Left kidney (tissue), 2 donors: ENCODE measurements around the gene C4B. TPM values are rescaled to one million over a fixed set of nuclear protein-coding genes. Genes with fewer than 3 reads are reported as not detected.
A peak's percentile ranks its signal among the peaks of the same experiment; 100 is the strongest.
"Not testable (repeated sequence)": the region's sequence is repeated elsewhere in the genome, so short reads cannot be mapped to it uniquely, and the experiment has no call there.

ENCODE experiments used
- DNase-seq: peaks from one replicate; pipeline ENCODE4 v3.0.0-alpha.2; 2013
- polyA plus RNA-seq: library from polyadenylated mRNA; unstranded; fragments of 120-200 nt; gene quantifications from one replicate; pipeline ENCODE4 v1.2.1, GENCODE V29; 2013; ENCODE audit not compliant: insufficient read length

Gene C4B
- polyA plus RNA-seq, 1 donor = 22.3 TPM

DNA sequence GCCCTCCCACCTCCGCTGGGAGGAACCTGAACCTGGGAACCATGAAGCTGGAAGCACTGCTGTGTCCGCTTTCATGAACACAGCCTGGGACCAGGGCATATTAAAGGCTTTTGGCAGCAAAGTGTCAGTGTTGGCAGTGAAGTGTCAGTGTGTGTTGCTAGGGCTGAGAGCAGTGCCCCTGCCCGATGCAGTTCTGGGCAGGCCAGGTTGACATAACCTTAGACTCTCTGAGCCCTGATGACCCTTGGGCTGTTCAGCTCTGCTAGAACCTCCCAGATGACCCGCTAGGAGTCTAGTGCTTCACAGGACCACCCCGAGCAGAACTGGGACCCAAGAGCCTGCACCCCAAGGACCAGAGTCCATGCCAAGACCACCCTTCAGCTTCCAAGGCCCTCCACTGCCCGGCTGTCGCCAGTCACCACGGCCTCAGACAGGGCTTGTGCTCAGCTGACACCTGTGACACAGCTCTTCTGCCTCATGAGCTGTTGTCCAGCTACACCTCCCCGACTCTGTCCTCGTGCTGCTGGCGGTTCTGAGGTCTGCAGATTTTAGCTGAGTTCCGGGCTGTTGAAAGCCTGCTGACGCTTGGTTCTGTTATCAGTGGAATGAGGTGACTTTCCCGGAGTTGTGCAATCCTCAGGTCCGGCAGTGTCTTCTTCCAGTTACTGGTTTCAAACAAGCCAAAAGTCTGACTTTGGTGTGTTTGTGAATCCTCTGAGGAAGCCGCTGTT is 20.9 kb downstream of the C4B start:
- DNase-seq = not testable (repeated sequence)

DNA sequence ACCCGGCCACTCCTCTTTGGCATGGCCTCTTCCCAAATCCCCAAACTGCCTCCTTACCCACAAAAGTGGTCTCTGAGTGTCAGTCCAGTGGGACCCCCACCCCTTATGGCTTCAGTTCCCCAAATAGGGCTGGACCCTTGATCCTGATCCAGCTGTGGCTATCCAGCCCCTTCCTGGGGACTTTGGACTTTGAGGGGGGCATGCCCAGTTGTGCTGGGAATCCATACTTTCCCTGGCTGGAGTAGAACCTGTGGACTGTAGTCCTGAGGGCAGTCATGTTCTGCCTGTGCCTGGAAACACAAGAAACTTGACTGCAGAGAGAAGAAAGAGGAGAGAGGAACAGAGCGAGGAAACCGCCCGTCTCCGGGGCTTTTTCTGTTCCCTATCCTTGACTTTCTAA is 22.5 kb downstream of the C4B start:
- DNase-seq = not testable (repeated sequence)

DNA sequence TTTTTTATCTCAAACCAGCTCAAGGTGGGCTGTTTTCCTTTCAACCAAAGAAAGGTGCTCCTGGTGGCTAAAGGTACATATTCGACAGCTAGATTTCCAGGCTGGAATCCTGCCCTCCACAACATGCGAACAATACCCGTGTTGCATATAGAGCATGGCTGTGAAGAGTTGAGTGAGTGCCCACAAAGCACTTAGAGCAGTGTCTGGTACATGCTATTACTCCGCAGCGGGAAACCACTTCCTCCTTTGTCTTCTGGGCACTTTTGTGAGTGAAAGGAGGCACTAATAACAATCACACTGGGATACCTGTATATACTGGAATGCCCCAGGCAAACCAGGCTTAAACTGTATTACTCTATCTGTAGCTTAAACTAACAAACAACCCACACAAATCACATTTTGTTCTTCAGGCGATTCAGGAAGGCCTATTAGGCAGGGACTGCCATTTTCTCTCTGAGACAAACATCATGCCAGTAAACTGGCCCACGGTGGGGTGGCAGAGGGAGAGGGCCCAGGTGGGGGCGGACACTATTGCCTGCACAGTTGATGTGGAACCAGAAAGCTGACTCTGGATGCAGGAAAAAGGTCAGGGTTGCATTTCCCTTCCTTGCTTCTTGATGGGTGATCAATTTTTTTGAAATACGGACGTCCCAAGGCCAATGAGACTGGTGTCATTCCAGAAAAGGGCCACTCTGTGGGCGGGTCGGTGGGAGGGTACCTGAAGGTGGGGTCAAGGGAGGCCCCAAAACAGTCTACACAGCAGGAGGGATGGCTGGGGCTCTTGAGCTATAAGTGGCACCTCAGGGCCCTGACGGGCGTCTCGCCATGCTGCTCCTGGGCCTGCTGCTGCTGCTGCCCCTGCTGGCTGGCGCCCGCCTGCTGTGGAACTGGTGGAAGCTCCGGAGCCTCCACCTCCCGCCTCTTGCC is 23.3 kb downstream of the C4B start, which contains the start of gene CYP21A2:
TSS of gene CYP21A2 (plus strand) at position 818 of the 927 bp plus-strand sequence. CDS start at position 826, 8 bp downstream.
- not testable (repeated sequence) for DNase-seq

DNA sequence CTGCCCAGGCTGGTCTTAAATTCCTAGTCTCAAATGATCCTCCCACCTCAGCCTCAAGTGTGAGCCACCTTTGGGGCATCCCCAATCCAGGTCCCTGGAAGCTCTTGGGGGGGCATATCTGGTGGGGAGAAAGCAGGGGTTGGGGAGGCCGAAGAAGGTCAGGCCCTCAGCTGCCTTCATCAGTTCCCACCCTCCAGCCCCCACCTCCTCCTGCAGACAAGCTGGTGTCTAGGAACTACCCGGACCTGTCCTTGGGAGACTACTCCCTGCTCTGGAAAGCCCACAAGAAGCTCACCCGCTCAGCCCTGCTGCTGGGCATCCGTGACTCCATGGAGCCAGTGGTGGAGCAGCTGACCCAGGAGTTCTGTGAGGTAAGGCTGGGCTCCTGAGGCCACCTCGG is 24.3 kb downstream of the C4B start:
- not testable (repeated sequence) for DNase-seq

DNA sequence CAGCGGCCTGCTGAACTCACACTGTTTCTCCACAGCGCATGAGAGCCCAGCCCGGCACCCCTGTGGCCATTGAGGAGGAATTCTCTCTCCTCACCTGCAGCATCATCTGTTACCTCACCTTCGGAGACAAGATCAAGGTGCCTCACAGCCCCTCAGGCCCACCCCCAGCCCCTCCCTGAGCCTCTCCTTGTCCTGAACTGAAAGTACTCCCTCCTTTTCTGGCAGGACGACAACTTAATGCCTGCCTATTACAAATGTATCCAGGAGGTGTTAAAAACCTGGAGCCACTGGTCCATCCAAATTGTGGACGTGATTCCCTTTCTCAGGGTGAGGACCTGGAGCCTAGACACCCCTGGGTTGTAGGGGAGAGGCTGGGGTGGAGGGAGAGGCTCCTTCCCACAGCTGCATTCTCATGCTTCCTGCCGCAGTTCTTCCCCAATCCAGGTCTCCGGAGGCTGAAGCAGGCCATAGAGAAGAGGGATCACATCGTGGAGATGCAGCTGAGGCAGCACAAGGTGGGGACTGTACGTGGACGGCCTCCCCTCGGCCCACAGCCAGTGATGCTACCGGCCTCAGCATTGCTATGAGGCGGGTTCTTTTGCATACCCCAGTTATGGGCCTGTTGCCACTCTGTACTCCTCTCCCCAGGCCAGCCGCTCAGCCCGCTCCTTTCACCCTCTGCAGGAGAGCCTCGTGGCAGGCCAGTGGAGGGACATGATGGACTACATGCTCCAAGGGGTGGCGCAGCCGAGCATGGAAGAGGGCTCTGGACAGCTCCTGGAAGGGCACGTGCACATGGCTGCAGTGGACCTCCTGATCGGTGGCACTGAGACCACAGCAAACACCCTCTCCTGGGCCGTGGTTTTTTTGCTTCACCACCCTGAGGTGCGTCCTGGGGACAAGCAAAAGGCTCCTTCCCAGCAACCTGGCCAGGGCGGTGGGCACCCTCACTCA is 25.0 kb downstream of the C4B start:
- not testable (repeated sequence) for DNase-seq

DNA sequence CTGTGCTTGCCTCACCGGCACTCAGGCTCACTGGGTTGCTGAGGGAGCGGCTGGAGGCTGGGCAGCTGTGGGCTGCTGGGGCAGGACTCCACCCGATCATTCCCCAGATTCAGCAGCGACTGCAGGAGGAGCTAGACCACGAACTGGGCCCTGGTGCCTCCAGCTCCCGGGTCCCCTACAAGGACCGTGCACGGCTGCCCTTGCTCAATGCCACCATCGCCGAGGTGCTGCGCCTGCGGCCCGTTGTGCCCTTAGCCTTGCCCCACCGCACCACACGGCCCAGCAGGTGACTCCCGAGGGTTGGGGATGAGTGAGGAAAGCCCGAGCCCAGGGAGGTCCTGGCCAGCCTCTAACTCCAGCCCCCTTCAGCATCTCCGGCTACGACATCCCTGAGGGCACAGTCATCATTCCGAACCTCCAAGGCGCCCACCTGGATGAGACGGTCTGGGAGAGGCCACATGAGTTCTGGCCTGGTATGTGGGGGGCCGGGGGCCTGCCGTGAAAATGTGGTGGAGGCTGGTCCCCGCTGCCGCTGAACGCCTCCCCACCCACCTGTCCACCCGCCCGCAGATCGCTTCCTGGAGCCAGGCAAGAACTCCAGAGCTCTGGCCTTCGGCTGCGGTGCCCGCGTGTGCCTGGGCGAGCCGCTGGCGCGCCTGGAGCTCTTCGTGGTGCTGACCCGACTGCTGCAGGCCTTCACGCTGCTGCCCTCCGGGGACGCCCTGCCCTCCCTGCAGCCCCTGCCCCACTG is 25.9 kb downstream of the C4B start:
- DNase-seq = not testable (repeated sequence)

DNA sequence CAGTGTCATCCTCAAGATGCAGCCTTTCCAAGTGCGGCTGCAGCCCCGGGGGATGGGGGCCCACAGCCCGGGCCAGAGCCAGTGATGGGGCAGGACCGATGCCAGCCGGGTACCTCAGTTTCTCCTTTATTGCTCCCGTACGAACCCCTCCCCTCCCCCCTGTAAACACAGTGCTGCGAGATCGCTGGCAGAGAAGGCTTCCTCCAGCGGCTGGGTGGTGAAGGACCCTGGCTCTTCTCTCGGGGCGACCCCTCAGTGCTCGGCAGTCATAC is 26.4 kb downstream of the C4B start:
- DNase-seq = not testable (repeated sequence)

DNA sequence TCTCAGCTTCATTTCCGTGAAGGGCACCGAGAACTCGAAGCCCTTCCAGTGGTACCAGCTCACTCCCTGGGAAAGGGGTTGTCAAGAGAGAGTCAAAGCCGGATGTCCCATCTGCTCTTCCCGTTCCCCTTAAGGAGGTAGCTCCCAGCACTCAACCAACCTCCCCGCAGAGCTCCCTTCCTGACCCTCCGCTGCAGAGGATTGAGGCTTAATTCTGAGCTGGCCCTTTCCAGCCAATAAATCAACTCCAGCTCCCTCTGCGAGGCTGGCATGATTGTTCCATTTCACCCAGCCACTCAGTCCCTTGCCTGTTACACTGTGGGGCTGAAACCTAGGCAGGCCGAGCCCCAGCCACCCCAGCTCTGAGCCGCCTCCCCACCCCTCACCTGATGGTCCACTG is 26.8 kb downstream of the C4B start:
- DNase-seq = not testable (repeated sequence)

DNA sequence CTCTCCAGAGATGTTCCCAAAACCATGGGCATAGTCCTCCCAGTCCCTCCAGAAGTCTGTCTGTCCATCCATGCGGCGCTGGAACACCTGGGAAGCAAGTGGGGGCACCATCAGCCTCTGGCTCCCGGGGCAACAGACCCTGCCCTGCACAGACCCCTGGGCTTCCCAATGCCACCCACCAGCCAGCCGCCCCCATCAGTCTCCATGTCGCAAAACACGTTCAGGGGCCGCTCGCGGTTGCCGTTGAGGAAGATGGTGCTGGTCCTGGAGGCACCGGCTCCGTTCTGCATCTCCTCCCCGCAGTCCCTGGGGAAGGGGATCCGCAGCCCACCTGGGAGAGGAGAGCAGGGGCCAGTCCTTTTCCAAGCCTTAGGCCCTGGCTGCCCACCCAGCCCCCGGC is 27.7 kb downstream of the C4B start:
- not testable (repeated sequence) for DNase-seq

DNA sequence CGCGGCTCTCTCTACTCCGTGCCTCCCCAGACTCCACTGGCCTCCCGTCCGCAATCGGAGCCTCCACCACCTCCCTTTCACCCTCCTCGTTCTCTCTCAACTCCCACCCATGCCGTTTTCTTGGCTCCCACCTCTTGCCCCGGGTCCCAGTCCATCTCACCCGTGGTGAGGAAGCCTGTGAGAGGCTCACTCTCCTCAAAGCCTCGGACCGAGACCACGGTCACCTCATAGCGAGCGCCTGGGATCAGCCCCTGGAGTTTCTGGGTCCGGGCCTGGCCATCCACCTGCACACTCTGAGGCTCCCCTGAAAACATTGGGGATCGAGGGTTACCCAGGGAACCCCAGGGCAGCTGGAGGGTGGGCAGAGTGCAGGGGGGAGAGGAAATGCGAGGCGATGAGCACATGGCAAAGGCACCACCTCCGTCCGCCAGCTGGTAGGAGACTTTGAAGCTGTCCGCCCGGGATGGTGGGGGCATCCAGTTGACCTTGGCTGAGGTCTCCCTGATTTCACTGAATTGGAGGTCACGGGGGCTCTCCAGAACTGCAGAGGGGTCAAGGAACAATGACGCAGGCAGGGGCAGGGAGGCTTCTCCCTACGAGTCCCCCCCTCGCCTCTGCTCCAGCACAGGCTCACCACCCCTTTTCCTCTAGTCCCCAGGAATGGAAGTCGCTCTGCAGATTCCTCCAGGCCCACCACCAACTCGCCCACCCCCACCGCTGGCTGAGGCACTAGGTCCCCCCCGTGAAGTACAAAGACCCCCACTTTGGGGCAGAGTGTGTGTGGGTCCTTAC is 29.2 kb downstream of the C4B start:
- not testable (repeated sequence) for DNase-seq

DNA sequence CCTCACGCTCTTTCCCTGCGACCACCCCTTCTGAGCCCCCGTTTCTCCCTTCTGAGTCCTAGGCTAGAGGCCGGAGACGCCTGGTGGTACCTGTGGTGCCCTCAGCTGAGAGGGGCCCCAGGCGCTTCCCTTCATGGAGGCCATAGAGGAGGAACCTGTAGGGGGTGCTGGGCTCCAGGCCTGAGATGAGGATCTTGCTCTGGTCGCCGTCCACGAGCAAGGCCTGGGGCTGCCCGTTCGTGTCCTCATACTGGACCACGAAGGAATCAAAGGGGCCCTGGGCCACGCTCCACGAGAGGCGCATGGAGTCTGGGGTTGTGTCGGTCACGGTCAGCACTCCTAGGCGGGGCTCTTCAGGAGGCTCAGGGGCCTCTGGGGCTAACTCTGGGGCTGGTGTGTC is 30.3 kb downstream of the C4B start:
- DNase-seq = not testable (repeated sequence)

DNA sequence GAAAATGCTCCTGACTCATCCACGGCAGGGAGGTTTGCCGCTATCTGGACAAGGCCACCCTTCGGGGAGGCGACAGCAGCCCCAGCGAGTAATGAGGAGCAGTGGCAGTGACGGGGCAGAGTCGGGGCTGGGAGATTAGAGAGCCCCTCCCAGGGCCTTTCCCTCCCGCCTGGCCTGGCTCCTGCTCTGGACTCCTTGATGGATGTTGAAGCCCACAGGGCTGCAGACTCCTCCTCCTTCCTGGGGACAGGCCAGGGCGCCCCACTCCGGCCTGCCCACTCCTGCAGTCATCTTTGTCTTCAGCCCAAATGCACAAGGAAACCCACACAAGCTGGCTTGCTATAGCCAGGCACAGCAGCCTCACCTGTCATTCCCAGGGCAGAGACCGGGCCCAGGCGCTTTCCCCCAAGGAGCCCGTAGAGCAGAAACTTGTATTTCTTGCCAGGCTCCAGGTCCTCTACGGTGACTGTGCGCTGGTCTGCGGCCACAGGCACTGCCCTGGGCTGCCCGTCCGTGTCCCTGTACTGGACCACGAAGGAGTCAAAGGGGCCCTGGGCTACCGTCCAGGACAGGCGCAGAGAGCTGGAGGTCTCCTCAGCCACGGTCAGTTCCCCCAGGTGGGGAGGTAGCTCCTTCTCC is 31.3 kb downstream of the C4B start:
- no peak for DNase-seq

DNA sequence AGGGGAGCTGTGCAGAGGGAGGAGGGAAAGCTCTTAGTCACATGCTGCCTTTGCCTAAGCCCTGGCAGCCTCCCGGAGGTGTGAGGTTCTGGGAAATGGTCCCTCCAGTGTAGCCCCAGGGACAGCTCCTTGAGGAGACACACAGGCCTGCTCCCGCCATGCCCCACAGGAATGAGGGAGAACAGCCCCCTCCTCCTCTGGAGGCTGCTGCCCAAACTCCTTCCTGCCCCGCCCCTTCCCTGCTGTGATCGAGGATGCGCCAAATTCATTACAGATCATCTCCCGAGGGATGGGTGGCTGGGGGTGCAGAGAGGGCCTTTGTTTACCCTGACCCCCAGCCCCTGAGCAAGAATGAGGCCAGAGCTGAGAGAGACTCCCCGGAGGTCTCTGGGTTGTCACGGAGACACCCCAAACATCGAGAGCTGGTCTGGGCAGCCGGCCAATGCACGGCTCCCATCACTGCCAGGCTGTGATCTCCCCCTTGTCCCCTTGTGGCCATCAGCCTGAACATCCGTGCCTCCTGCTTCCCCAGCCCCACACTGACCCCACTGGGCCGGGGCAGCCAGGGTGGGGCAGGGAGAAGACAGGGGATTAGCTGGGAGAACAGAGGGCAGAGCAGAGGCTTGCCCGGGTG is 32.0 kb downstream of the C4B start:
- no peak for DNase-seq

DNA sequence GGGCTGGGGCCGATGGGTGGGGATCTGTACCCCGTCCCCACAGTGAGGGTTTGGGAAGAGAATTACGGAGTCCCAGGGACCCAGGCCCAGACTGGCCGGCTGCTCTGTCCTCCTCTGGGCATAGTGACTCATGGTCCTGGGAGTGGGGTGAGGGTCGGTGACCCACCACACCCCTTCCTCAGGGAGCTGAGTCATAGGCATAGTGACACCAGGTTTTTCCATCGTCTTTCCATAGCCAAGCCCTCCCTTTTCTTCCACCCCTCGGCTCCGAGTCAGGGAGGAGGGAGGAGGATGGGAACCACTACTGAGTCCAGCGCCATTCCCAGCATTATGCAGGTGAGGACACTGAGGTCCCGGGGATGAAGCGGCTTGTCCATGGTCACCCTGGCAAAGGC is 32.5 kb downstream of the C4B start:
- DNase-seq = no peak

DNA sequence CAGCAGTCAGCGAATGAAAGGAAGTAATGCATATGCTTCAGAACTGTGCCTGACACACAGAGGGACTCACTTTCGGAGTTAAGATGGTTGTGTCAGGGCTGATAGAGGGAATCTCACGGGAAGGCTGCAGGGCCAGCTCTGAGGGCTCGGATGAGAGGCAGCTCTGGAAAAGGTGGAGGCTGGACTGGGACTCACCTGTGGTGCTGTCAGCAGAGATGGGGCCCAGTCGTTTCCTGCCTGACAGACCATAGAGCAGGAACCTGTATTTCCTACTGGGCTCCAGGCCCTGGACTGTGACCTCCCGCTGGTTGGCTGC is 32.9 kb downstream of the C4B start:
- DNase-seq = no peak

DNA sequence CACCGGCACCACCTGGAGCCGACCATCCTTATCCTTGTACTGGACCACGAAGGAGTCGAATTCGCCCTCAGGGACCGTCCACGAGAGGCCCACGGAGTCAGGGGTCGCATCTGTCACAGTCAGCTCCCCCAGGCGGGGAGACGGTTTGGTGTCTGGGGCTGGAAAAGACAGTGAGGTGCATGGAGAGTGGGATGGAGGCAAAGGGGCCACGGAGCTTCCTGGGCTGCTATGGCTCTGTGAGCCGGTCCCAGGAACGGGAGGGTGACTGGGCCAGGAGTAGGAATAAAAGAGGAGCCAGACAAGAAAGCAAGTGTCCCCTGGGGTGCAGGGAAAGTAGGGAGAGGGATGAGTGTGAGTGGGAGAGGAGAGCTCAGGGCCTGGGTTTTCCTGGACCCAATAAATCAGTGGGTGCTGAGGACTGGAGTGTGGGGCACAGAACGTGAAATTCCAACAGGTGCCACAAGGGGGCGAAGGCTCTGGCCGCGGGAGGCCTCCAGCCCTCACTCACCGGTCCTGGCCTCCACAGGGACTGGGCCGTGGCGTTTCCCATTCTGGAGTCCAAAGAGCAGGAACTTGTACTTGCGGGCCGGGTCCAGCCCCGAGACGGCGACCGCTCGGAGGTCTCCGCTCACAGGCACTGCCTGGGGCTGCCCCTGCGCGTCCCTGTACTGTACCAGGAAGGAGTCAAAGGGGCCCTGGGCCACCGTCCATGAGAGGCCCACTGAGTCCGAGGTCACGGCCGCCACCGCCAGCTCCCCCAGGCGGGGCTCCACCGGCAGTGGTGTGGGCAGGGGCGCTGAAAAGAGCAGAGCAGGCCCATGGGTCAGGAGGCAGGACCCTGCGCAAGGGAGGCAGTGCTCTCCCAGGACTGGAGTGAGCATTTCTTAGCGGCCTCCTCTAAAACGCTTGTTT is 33.5 kb downstream of the C4B start:
- DNase-seq = peak; percentile 48

DNA sequence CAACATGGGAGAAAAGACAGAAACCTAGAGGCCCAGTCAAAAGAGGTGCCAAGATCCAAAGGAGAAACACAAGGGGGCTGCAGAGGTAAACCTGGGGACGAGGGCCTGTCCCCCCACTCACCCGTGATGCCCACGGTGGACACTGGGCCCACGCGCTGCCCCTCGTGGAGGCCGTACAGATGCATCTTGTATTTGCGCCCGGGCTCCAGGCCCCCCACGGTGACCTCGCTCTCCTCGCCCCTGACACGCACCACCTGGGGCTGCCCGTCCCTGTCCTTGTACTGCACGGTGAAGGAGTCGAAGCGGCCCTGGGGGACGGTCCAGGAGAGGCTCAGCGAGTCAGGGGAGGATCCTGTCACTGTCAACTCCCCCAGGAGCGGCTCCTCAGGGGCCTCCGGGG is 34.6 kb downstream of the C4B start:
- DNase-seq = not testable (repeated sequence)

DNA sequence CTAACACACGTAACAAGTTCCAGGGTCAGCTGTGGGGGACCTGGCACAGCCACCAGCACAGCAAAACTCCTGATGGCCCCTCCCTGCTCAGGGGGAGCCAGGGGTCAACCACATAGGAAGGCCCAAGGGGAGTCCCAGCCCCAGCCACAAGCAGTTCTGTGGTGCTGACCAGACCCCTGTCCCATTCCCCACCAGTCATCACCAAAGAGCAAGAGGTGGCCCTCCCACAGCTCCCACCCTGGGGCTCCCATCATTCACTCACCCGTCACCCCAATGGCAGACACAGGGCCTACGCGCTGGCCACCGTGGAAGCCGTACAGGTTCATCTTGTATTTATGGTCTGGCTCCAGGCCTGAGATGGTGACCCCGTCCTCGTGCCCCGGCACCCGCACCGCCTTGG is 35.1 kb downstream of the C4B start:
- not testable (repeated sequence) for DNase-seq

DNA sequence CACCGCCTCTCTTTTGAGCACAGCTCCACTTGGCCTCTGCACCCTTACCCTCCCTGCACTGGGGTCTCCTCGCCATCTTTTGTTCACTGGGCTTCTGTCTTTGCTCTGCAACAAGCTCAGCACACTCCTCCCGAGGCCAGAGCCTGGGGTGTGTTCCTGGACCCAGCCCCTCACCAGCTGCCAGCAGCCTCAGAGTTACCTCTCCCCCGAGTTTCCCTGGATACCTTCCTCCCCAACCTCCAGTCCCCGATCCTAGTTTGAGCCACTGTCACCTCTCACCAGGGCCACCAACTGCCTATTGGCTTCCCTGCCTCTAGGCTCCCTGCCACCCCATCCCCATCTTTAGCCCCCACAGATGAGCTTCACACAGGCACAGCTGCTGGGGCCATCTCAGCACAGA is 36.0 kb downstream of the C4B start:
- DNase-seq = no peak
